Glutamatergic neuron (in vitro differentiated cells): ENCODE data around the gene BDKRB1. TPM values are rescaled to one million over a fixed set of nuclear protein-coding genes. Genes with fewer than 3 reads are reported as not detected.

Experiments used
- DNase-seq: peaks from one replicate; pipeline ENCODE4 v3.0.0; 2022
- H3K27ac Mint-ChIP-seq: one replicate; pipeline ENCODE4 v1.8.0; 2020; ENCODE audit warnings: mild to moderate bottlenecking, mixed read lengths, inconsistent platforms; ENCODE audit not compliant: unreplicated experiment
- H3K27me3 Mint-ChIP-seq: one replicate; pipeline ENCODE4 v1.8.0; 2020; ENCODE audit warnings: mild to moderate bottlenecking, moderate library complexity, mixed read lengths, inconsistent platforms; ENCODE audit not compliant: unreplicated experiment
- H3K36me3 Mint-ChIP-seq: one replicate; pipeline ENCODE4 v1.8.0; 2020; ENCODE audit warnings: mild to moderate bottlenecking, mixed read lengths, inconsistent platforms; ENCODE audit not compliant: unreplicated experiment
- H3K4me1 Mint-ChIP-seq: one replicate; pipeline ENCODE4 v1.8.0; 2020; ENCODE audit warnings: mild to moderate bottlenecking, low read depth, mixed read lengths, inconsistent platforms; ENCODE audit not compliant: unreplicated experiment
- H3K4me3 Mint-ChIP-seq: one replicate; pipeline ENCODE4 v1.8.0; 2020; ENCODE audit warnings: mild to moderate bottlenecking, mixed read lengths, inconsistent platforms; ENCODE audit not compliant: unreplicated experiment
- H3K9me3 Mint-ChIP-seq: one replicate; pipeline ENCODE4 v1.8.0; 2020; ENCODE audit warnings: mild to moderate bottlenecking, moderate library complexity, mixed read lengths, inconsistent platforms; ENCODE audit not compliant: unreplicated experiment
- total RNA-seq: library from RNA; stranded (reverse); fragmentation: NEBNext Ultra II Directional; extraction: Animal tissue kit (Norgen Biotek cat#: 25700); gene quantifications from one replicate; pipeline ENCODE4 v1.2.1, GENCODE V29; 2021; ENCODE audit not compliant: unreplicated experiment
- TF ChIP-seq, protein P1 (sequence below): fragments of 200-600 bp; sonication (generic); IDR thresholded peaks from one replicate; pipeline ENCODE4 v1.5.0; 2021; ENCODE audit not compliant: partially characterized antibody, unreplicated experiment

BDKRB1 gene
- total RNA-seq, 1 donor from 2014 or later: not detected

DNA sequence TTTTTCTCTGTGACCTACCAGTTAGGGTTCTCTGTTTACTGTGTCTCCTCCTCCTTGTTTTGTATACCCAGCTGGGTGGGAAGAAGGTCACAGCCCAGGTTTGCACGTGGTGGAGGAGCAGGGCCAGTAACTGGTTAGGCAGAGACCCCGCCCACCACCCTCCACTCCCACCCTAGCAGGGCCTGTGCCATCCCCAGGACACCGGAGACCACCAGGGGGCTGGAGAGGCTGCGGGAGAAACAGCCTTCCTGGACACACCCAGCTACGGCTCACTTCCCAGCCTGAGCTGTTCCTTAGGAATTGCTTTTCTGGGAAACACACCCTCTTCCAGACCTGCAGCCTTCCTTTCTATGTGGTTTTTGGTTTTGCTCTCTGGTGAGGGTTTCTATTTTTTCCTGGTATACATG is 30.3 kb upstream of the BDKRB1 start:
- peak; percentile 63 for DNase-seq
- TF ChIP-seq, protein P1, sequence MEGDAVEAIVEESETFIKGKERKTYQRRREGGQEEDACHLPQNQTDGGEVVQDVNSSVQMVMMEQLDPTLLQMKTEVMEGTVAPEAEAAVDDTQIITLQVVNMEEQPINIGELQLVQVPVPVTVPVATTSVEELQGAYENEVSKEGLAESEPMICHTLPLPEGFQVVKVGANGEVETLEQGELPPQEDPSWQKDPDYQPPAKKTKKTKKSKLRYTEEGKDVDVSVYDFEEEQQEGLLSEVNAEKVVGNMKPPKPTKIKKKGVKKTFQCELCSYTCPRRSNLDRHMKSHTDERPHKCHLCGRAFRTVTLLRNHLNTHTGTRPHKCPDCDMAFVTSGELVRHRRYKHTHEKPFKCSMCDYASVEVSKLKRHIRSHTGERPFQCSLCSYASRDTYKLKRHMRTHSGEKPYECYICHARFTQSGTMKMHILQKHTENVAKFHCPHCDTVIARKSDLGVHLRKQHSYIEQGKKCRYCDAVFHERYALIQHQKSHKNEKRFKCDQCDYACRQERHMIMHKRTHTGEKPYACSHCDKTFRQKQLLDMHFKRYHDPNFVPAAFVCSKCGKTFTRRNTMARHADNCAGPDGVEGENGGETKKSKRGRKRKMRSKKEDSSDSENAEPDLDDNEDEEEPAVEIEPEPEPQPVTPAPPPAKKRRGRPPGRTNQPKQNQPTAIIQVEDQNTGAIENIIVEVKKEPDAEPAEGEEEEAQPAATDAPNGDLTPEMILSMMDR: peak; percentile 13
- Mint-ChIP-seq H3K27ac (no peak overlapping the region), H3K4me1 (peaks cover 2% of the 10 kb centered on the region), H3K4me3 (no peak overlapping the region), H3K27me3 (peaks cover 3% of the 10 kb centered on the region), H3K9me3 (peaks cover 5% of the 10 kb centered on the region), H3K36me3 (no peaks in the 10 kb centered on the region)

DNA sequence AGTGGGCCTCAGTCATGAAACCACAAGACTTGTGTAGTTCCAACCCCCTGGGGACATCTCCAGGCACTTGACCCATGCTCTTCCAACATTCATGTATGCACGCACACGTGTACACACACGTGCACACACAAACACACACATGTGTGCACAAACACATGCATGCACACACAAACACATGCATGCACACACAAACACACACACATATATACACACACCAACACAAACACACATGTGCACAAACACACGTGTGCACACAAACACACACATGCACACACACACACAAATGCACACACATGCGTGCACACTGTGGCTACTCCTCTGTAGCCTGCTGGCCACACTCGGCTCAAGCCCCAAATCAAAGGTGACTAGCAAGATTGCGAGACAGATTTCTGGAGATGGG is 28.6 kb upstream of the BDKRB1 start:
- no peaks in the 10 kb centered on the region for H3K36me3 Mint-ChIP-seq
- H3K9me3 Mint-ChIP-seq: peaks cover 9% of the 10 kb centered on the region
- TF ChIP-seq, protein P1: no peak
- H3K27ac Mint-ChIP-seq: no peak overlapping the region
- no peak overlapping the region for H3K4me3 Mint-ChIP-seq
- peaks cover 3% of the 10 kb centered on the region for H3K27me3 Mint-ChIP-seq
- peaks cover 11% of the 10 kb centered on the region for H3K4me1 Mint-ChIP-seq
- DNase-seq: no peak

DNA sequence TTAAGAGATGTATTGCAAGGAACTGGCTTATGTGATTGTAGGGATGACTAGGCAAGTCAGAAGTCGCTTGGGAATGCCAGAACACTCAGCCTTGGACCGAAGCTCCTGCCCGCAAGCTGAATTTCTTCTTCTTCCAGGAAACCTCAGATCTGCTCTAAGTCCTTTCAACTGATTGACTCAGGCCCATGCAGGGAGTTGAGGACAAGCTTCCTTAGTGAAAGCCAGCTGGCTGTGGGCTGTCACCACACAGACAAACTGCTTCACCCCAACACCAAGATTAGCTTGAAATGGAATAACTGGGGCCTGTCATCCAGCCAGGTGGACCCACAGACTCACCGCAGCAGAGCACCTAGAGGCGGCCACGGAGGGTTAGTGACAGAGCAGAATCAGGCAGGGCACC is 26.7 kb upstream of the BDKRB1 start:
- Mint-ChIP-seq H3K27me3 (peaks cover 3% of the 10 kb centered on the region), H3K4me3 (no peak overlapping the region), H3K4me1 (peaks cover 17% of the 10 kb centered on the region), H3K36me3 (no peaks in the 10 kb centered on the region), H3K27ac (peak overlapping the region; percentile 28), H3K9me3 (peaks cover 9% of the 10 kb centered on the region)
- TF ChIP-seq, protein P1: no peak
- no peak for DNase-seq

DNA sequence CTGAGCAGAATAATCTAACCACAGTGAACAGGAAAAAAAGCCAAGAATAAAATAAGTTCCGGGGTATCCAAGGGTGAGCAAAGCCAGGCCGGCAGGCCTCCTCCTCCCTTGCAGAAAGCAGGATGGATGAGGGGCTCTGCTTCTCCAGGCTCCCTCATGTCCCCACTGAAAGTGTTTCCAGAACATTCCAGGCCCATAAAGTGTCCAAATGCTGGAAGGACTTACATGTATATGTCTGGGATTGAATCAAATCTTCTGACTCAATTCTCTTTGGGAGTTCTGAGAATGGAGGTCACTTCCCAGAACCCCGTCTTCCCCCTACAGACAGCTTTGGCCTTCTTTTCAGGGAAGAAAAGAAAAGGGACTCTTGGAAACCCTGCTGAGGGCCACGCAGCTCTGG is 25.0 kb upstream of the BDKRB1 start:
- Mint-ChIP-seq H3K4me3 (no peak overlapping the region), H3K27me3 (peaks cover 3% of the 10 kb centered on the region), H3K4me1 (peaks cover 15% of the 10 kb centered on the region), H3K9me3 (peaks cover 7% of the 10 kb centered on the region), H3K27ac (no peak overlapping the region), H3K36me3 (no peaks in the 10 kb centered on the region)
- DNase-seq: no peak
- TF ChIP-seq, protein P1: no peak

DNA sequence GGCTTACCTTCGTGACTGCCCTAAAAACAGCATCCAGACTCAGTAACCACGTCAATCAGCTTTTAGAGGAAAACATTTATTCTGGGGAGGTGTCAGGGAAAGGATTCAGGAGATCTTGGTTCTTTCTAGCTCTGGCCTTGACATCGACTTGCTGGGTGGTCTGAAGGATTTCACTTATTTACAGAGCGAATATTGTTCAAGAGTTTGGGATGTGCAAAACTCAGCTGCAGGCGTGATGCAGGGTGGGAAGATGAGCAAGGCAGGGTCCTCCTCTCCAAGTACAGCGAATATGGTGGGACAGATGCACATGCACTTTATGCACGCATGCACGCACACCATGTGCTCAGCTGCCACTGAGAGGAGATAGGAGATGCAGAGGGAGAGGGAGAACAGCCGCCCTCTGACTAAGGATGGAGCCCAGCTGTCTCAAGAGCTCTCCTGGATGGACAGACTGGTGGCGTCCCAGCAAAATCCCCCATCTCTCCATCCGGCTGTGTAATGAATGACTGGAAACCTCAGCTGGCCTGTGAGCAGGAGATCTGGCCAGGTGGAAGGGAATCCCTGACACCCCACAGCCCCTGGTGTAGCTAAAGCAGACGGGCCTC is 24.4 kb upstream of the BDKRB1 start:
- TF ChIP-seq, protein P1: no peak
- H3K4me1 Mint-ChIP-seq: peaks cover 15% of the 10 kb centered on the region
- peaks cover 5% of the 10 kb centered on the region for H3K27me3 Mint-ChIP-seq
- H3K4me3 Mint-ChIP-seq: peak overlapping the region; percentile 23
- peak overlapping the region; percentile 87 for H3K27ac Mint-ChIP-seq
- H3K36me3 Mint-ChIP-seq: no peaks in the 10 kb centered on the region
- DNase-seq: peak; percentile 46
- H3K9me3 Mint-ChIP-seq: peaks cover 7% of the 10 kb centered on the region
